Metanephros (tissue), 2 donors: ENCODE data around the gene RASA1. TPM values are rescaled to one million over a fixed set of nuclear protein-coding genes. Genes with fewer than 3 reads are reported as not detected.

Experiments
- small RNA-seq: library from RNA; depleted of rRNA; stranded (forward); fragments of <200 nt; gene quantifications from one replicate; pipeline ENCODE3, GENCODE V24; 2014; ENCODE audit warnings: low replicate concordance
- total RNA-seq: library from RNA; depleted of rRNA; stranded (reverse); fragments of >200 nt; gene quantifications from one replicate; pipeline ENCODE4 v1.2.3, GENCODE V29; 2014

The RASA1 gene
- 35.6 TPM for total RNA-seq

GRCh38 chr5:87267574-87268125 is at the start of gene RASA1:
RASA1 (plus strand) TSS chr5:87267883; CDS start chr5:87268452, 569 bp downstream.

GRCh38 chr5:87412630-87413342 is 145.1 kb downstream of the RASA1 start, which contains the start of gene CCNH:
CCNH (minus strand) TSS chr5:87412930; CDS start chr5:87412794, 136 bp downstream.

Small RNA genes within 50 kb of the gene (small RNA-seq; reads per million reads assigned to genes)
- gene RN7SL629P: not detected
- not detected for gene RNU6-606P
- not detected for gene RNU6-727P

Other genes with a start within 250 kb of the RASA1 start
- 64.6 TPM for gene CCNH, start 145.0 kb downstream of the RASA1 start, total RNA-seq